Activated B cell treated with CpG ODN at 0.5 μM for 24 hours (primary cell): ENCODE results near the gene NOG. TPM values are rescaled to one million over a fixed set of nuclear protein-coding genes. Genes with fewer than 3 reads are reported as not detected.

Experiments
- ATAC-seq: fragments of 200-7000 bp; cut with Tn5 transposase; one replicate; pipeline ENCODE4 v1.10.0; 2021; ENCODE audit warnings: low read depth, mild to moderate bottlenecking, moderate library complexity
- CTCF ChIA-PET: fragments of 350-600 bp; sonication (Branson Sonifier 250); formaldehyde crosslinking; loops from one replicate; lab custom pipeline; 2021; ENCODE audit warnings: antibody characterized with exemption; lab: Charles Lee
- POLR2A ChIA-PET: fragments of 350-600 bp; sonication (Branson Sonifier 250); formaldehyde crosslinking; loops from one replicate; lab custom pipeline; 2021; ENCODE audit warnings: antibody characterized with exemption; lab: Charles Lee
- DNase-seq: peaks from one replicate; pipeline ENCODE4 v3.0.0; 2022
- H3K27ac Mint-ChIP-seq: one replicate; pipeline ENCODE4 v1.8.0; 2020; ENCODE audit warnings: mixed read lengths
- H3K27me3 Mint-ChIP-seq: one replicate; pipeline ENCODE4 v1.8.0; 2021; ENCODE audit warnings: mixed read lengths
- H3K36me3 Mint-ChIP-seq: one replicate; pipeline ENCODE4 v1.8.0; 2021; ENCODE audit warnings: low read depth, mixed read lengths
- H3K4me1 Mint-ChIP-seq: one replicate; pipeline ENCODE4 v1.8.0; 2021; ENCODE audit warnings: mixed read lengths
- H3K4me3 Mint-ChIP-seq: one replicate; pipeline ENCODE4 v1.8.0; 2020; ENCODE audit warnings: mild to moderate bottlenecking, mixed read lengths
- H3K9me3 Mint-ChIP-seq: one replicate; pipeline ENCODE4 v1.8.0; 2020; ENCODE audit warnings: mixed read lengths
- CTCF ChIP-seq: fragments of 200-600 bp; IDR thresholded peaks from one replicate; pipeline ENCODE4 v1.8.0; 2022; ENCODE audit warnings: antibody characterized with exemption, mild to moderate bottlenecking
- intact Hi-C: fragments of 100-400 bp; cut with micrococcal nuclease; formaldehyde crosslinking; loops from one replicate; pipeline ENCODE4 v1.15.1; 2024
- total RNA-seq: library from RNA; stranded (reverse); gene quantifications from 2 replicates; pipeline ENCODE4 v1.2.3, GENCODE V29; 2022

NOG gene
- total RNA-seq, 1 donor from 2014 or later = not detected

- no peaks in the 10 kb centered on the region for H3K9me3 Mint-ChIP-seq
- H3K4me1 Mint-ChIP-seq = no peaks in the 10 kb centered on the region
- no peak for TF ChIP-seq CTCF
- H3K27me3 Mint-ChIP-seq = peaks cover 10% of the 10 kb centered on the region
- CTCF ChIA-PET = no interaction called here
- no peak for DNase-seq
- no peak overlapping the region for H3K4me3 Mint-ChIP-seq
- H3K36me3 Mint-ChIP-seq = no peaks in the 10 kb centered on the region
- POLR2A ChIA-PET = no interaction called here
- intact Hi-C loops = no loop called here
- no peak for ATAC-seq
- no peak overlapping the region for H3K27ac Mint-ChIP-seq
Measured at GRCh38 chr17:56608944-56609343, 15.4 kb downstream of the NOG start.

- no peak for TF ChIP-seq CTCF
- DNase-seq = no peak
- CTCF ChIA-PET = no interaction called here
- POLR2A ChIA-PET = no interaction called here
- H3K36me3 Mint-ChIP-seq = no peaks in the 10 kb centered on the region
- H3K27ac Mint-ChIP-seq = no peak overlapping the region
- ATAC-seq = no peak
- no peaks in the 10 kb centered on the region for H3K4me1 Mint-ChIP-seq
- peaks cover 6% of the 10 kb centered on the region for H3K27me3 Mint-ChIP-seq
- H3K4me3 Mint-ChIP-seq = no peak overlapping the region
- intact Hi-C loops = no loop called here
- no peaks in the 10 kb centered on the region for H3K9me3 Mint-ChIP-seq
Measured at GRCh38 chr17:56610321-56610720, 16.8 kb downstream of the NOG start.

GRCh38 chr17:56613131-56613530, 19.6 kb downstream of the NOG start:
- Mint-ChIP-seq H3K27ac (no peak overlapping the region), H3K4me1 (no peaks in the 10 kb centered on the region), H3K36me3 (no peaks in the 10 kb centered on the region), H3K9me3 (no peaks in the 10 kb centered on the region), H3K27me3 (peaks cover 5% of the 10 kb centered on the region), H3K4me3 (no peak overlapping the region)
- DNase-seq (no peak), ATAC-seq (no peak)
- CTCF ChIA-PET = no interaction called here
- POLR2A ChIA-PET = no interaction called here
- intact Hi-C loops = no loop called here
- TF ChIP-seq CTCF = no peak

GRCh38 chr17:56614522-56614921, 21.0 kb downstream of the NOG start:
- ATAC-seq (no peak), DNase-seq (no peak)
- Mint-ChIP-seq H3K9me3 (no peaks in the 10 kb centered on the region), H3K36me3 (no peaks in the 10 kb centered on the region), H3K27me3 (peaks cover 3% of the 10 kb centered on the region), H3K4me3 (no peak overlapping the region), H3K27ac (no peak overlapping the region), H3K4me1 (no peaks in the 10 kb centered on the region)
- TF ChIP-seq CTCF = no peak
- intact Hi-C loops = no loop called here
- ChIA-PET CTCF (no interaction called here), POLR2A (interaction anchor here (0.7 kb wide), 1 partner anchor 677 kb away, joined by 5 read pairs; no protein-coding TSS in a partner anchor)

- TF ChIP-seq CTCF = no peak
- POLR2A ChIA-PET = no interaction called here
- Mint-ChIP-seq H3K4me3 (no peak overlapping the region), H3K4me1 (no peaks in the 10 kb centered on the region), H3K27me3 (peaks cover 3% of the 10 kb centered on the region), H3K27ac (no peak overlapping the region), H3K36me3 (no peaks in the 10 kb centered on the region), H3K9me3 (no peaks in the 10 kb centered on the region)
- intact Hi-C loops = no loop called here
- CTCF ChIA-PET = no interaction called here
- no peak for DNase-seq
- ATAC-seq = no peak
Measured at GRCh38 chr17:56616239-56616638, 22.7 kb downstream of the NOG start.
